Breast epithelium (tissue), 4 donors: ENCODE results near the gene GSX2. TPM values are rescaled to one million over a fixed set of nuclear protein-coding genes. Genes with fewer than 3 reads are reported as not detected.
"Not testable (repeated sequence)": the region's sequence is repeated elsewhere in the genome, so short reads cannot be mapped to it uniquely, and the experiment has no call there.

Source experiments
- DNase-seq, 2 donors: peaks; one replicate each; pipeline ENCODE4 v3.0.0-alpha.2; 2019; ENCODE audit warnings: low spot score in 2 of 2
- H3K27ac ChIP-seq, 2 donors: fragments of 200-600 bp; sonication (generic) in 1 of 2; one replicate each; pipeline ENCODE4 v1.5.1; 2016 to 2019; ENCODE audit warnings: mild to moderate bottlenecking in 1 of 2
- H3K27me3 ChIP-seq, 2 donors: fragments of 200-600 bp; sonication (generic) in 1 of 2; one replicate each; pipeline versions ENCODE4 v1.5.1 to v1.6.0; 2017 to 2019; ENCODE audit warnings: control low read depth in 1 of 2, mild to moderate bottlenecking in 1 of 2
- H3K36me3 ChIP-seq: fragments of 200-600 bp; one replicate; pipeline ENCODE4 v1.5.1; 2019
- H3K4me1 ChIP-seq, 2 donors: fragments of 200-600 bp; sonication (generic); one replicate each; pipeline ENCODE4 v1.5.1; 2016 to 2019; ENCODE audit warnings: control low read depth in 1 of 2
- H3K4me3 ChIP-seq, 3 donors: fragments of 200-600 bp; sonication (generic); 1 replicate in 2 of 3; 2 replicates in 1 of 3; pipeline ENCODE4 v1.5.1; 2016 to 2019; ENCODE audit warnings: mild to moderate bottlenecking in 3 of 3, moderate library complexity in 2 of 3
- H3K9me3 ChIP-seq, 2 donors: fragments of 200-600 bp; sonication (generic) in 1 of 2; one replicate each; pipeline ENCODE4 v1.5.1; 2016 to 2019; ENCODE audit warnings: control low read depth in 1 of 2
- POLR2A ChIP-seq: fragments of 450-650 bp; IDR thresholded peaks from one replicate; pipeline ENCODE4 v1.6.1; 2016; ENCODE audit warnings: antibody characterized with exemption, mild to moderate bottlenecking, moderate library complexity
- POLR2AphosphoS5 ChIP-seq, 3 donors: sonication (generic); formaldehyde crosslinking; IDR thresholded peaks; one replicate each; pipeline ENCODE4 v1.6.1; 2017; ENCODE audit warnings: antibody characterized with exemption in 3 of 3
- intact Hi-C: fragments of 100-400 bp; cut with DNase I; formaldehyde crosslinking; loops from one replicate; pipeline ENCODE4 v1.15.1; 2023; ENCODE audit warnings: low total_unique reads
- total RNA-seq, 3 donors: library from RNA; depleted of rRNA; stranded (reverse); fragments of >200 nt; gene quantifications; one replicate each; pipeline ENCODE4 v1.1.0, GENCODE V29; 2016
- TF ChIP-seq, protein P1 (sequence below), 3 donors: fragments of 450-650 bp; IDR thresholded peaks; one replicate each; pipeline ENCODE4 v1.5.1; 2016 to 2017; ENCODE audit warnings: antibody characterized with exemption in 3 of 3, mild to moderate bottlenecking in 3 of 3, moderate library complexity in 3 of 3

Gene GSX2
- total RNA-seq, 3 donors from 2014 or later: not detected

DNA sequence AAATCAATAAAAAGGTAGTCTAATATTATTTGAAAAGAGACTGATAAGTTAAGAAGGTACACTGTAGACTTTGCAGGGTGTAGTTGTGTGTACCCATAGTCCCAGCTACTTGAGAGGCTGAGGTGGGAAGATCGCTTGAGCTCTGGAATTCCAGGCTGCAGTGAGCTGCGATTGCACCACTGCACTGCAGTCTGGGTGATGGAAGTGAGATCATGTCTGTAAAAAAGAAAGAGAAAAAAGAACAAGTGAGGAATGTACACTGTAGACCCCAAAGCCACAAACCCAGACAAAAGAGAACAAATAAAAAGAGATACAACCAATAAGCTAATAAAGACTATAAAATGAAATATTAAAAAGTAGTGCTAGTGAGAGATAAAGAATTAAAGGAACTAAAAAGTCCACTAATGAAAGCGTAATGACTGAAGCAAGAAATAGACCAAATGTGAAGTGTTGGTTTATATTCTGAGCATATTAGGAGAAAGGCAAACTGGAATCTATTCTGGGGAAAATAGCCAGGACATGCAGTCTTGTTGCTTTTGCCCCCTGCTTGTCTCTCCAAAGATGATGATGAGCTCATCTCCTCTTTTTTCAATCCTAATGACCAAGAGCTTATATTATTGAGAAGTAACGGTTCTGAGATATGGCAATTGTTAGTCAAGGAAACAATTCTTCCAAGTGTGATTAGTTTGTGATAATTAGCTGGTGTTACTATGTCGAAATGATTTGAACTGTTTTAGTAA is 19.1 kb downstream of the GSX2 start:
- no peak for TF ChIP-seq POLR2A
- H3K4me3 ChIP-seq: no peak overlapping the region
- DNase-seq: no peak
- no peaks in the 10 kb centered on the region for H3K4me1 ChIP-seq
- no peaks in the 10 kb centered on the region for H3K9me3 ChIP-seq
- no peaks in the 10 kb centered on the region for H3K27me3 ChIP-seq
- H3K36me3 ChIP-seq: no peaks in the 10 kb centered on the region
- no peak overlapping the region for H3K27ac ChIP-seq
- intact Hi-C loops: no loop called here

DNA sequence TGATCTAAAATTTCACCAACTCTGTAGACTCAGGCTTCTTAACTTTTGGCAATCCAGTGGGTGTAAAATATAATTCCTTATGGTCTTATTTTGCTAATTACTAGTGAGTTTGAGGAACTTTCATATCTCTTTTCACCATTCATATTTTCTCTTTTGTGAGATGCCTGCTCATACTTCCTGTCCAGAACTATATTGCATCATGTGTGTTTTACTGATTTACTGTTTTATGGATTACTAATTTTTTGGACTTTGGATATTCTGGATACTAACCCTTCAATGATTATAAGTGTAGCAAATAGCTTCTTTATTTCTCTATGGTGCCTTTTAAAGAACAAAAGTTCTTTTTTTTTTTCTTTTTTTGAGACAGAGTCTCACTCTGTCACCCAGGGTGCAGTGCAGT is 20.6 kb downstream of the GSX2 start:
- H3K27me3 ChIP-seq: no peaks in the 10 kb centered on the region
- no peaks in the 10 kb centered on the region for H3K4me1 ChIP-seq
- H3K36me3 ChIP-seq: no peaks in the 10 kb centered on the region
- TF ChIP-seq POLR2A: no peak
- TF ChIP-seq, protein P1, sequence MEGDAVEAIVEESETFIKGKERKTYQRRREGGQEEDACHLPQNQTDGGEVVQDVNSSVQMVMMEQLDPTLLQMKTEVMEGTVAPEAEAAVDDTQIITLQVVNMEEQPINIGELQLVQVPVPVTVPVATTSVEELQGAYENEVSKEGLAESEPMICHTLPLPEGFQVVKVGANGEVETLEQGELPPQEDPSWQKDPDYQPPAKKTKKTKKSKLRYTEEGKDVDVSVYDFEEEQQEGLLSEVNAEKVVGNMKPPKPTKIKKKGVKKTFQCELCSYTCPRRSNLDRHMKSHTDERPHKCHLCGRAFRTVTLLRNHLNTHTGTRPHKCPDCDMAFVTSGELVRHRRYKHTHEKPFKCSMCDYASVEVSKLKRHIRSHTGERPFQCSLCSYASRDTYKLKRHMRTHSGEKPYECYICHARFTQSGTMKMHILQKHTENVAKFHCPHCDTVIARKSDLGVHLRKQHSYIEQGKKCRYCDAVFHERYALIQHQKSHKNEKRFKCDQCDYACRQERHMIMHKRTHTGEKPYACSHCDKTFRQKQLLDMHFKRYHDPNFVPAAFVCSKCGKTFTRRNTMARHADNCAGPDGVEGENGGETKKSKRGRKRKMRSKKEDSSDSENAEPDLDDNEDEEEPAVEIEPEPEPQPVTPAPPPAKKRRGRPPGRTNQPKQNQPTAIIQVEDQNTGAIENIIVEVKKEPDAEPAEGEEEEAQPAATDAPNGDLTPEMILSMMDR (IDR thresholded peaks at IDR 0.05): no peak
- TF ChIP-seq POLR2AphosphoS5 (IDR thresholded peaks at IDR 0.05): no peak
- H3K27ac ChIP-seq: no peak overlapping the region
- intact Hi-C loops: no loop called here
- no peaks in the 10 kb centered on the region for H3K9me3 ChIP-seq
- no peak for DNase-seq
- no peak overlapping the region for H3K4me3 ChIP-seq

DNA sequence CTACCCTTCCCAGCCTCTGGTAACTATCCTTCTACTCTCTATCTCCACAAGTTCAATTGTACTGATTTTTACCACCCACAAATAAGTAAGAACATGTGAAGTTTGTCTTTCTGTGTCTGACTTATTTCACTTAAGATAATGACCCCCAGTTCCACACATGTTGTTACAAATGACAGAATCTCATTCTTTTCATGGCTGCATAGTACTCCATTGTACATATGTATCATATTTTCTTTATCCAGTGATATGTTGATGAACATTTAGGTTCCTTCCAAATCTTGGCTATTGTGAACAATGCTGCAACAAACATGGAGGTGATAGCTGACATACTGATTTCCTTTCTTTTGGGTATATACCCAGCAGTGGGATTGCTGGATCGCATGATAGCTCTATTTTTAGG is 27.7 kb downstream of the GSX2 start:
- intact Hi-C loops: no loop called here
- Histone ChIP-seq H3K36me3 (no peaks in the 10 kb centered on the region), H3K4me3 (no peak overlapping the region), H3K4me1 (no peaks in the 10 kb centered on the region), H3K27ac (no peak overlapping the region), H3K9me3 (peaks cover 3 to 10% of the 10 kb centered on the region in 2 donors), H3K27me3 (no peaks in the 10 kb centered on the region)
- no peak for DNase-seq
- TF ChIP-seq, protein P1 (IDR thresholded peaks at IDR 0.05): no peak
- TF ChIP-seq POLR2AphosphoS5 (IDR thresholded peaks at IDR 0.05) (no peak), POLR2A (no peak)

DNA sequence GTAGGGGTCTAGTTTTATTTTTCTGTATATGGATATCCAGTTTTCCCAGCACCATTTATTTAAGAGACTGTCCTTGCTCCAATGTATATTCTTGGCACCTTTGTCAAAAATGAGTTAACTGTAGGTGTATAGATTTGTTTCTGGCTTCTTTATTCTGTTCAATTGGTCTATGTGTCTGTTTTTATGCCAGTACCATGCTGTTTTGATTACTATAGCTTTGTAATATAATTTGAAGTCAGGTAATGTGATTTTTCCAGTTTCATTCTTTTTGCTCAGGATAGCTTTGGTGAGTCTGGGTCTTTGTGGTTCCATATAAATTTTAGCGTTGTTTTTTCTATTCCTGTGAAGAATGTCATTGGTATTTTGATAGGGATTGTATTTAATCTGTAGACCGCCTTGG is 28.7 kb downstream of the GSX2 start:
- H3K27ac ChIP-seq, intact Hi-C loops, H3K9me3 ChIP-seq, H3K36me3 ChIP-seq, H3K27me3 ChIP-seq, DNase-seq, H3K4me3 ChIP-seq, H3K4me1 ChIP-seq: not testable (repeated sequence)

DNA sequence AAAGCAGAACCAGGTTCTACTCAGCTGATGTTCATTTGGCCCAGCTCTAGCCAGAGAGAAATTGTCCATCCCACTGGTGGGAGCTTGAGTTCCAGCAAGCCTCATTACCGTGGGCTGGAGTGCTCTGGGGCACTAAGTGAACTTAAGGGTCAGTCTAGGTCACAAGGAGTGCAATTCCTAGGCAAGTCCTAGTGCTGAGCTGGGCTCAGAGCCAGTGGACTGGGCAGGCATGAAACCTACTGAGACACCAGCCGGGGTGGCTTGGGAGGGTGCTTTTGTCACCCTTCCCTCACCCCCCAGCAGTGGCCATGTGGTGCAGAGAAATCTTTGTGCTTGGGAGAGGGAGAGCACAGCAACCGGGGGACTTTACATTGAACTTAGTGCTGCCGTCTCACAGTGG is 39.4 kb downstream of the GSX2 start:
- Histone ChIP-seq H3K9me3 (no peaks in the 10 kb centered on the region), H3K4me1 (no peaks in the 10 kb centered on the region), H3K36me3 (no peaks in the 10 kb centered on the region), H3K27ac (no peak overlapping the region), H3K4me3 (no peak overlapping the region), H3K27me3 (no peaks in the 10 kb centered on the region)
- intact Hi-C loops: no loop called here
- no peak for DNase-seq
- no peak for TF ChIP-seq POLR2AphosphoS5 (IDR thresholded peaks at IDR 0.05)
- TF ChIP-seq, protein P1 (IDR thresholded peaks at IDR 0.05): no peak
- TF ChIP-seq POLR2A: no peak

DNA sequence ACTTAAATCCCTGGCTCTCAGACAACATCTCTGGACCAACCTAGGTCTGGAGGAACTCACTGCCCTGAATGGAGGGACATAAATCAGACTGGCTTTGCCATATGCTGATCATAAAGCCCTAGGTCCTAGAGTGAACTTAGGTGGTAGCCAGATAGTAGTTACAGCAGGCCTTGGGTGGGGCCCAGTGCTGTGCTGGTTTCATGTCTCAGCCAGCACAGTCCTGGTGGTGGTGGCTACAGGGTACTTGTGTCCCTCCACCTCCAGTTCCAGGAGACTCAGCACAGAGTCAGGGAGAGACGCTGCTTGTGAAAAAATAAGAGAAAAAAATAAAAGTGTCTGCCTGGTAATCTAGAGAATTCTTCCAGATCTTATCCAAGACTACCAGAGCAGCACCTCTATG is 40.3 kb downstream of the GSX2 start:
- DNase-seq: no peak
- intact Hi-C loops: no loop called here
- H3K4me3 ChIP-seq: no peak overlapping the region
- no peaks in the 10 kb centered on the region for H3K9me3 ChIP-seq
- H3K4me1 ChIP-seq: no peaks in the 10 kb centered on the region
- TF ChIP-seq POLR2AphosphoS5 (IDR thresholded peaks at IDR 0.05): no peak
- TF ChIP-seq, protein P1 (IDR thresholded peaks at IDR 0.05): no peak
- H3K27ac ChIP-seq: no peak overlapping the region
- H3K36me3 ChIP-seq: no peaks in the 10 kb centered on the region
- H3K27me3 ChIP-seq: no peaks in the 10 kb centered on the region
